ENCODE measurements around the gene CD6.

The CD6 gene

GRCh38 chr11:61049859-61050258 lies 78.4 kb downstream of the CD6 start:
- no peak overlapping the region for H3K9ac ChIP-seq (ENCODE audit: insufficient read length, low read depth)
- TF ChIP-seq YY1 (IDR thresholded peaks at IDR 0.05; ENCODE audit: insufficient read depth, insufficient read length) (no peak), SUZ12 (IDR thresholded peaks at IDR 0.05; ENCODE audit: extremely low read depth, insufficient read depth, insufficient read length) (no peak), ZNF274 (IDR thresholded peaks at IDR 0.05; ENCODE audit: low read depth, low read length) (no peak)
- no peaks in the 10 kb centered on the region for H3K4me1 ChIP-seq (ENCODE audit: insufficient read depth, insufficient read length)
- H3K36me3 ChIP-seq (ENCODE audit: insufficient read depth, insufficient read length, low read length): no peaks in the 10 kb centered on the region
- DNase-seq (ENCODE audit: low read depth, low spot score): no peak
- H3K4me3 ChIP-seq (ENCODE audit: insufficient read length, low read depth): no peak overlapping the region
- H3K27me3 ChIP-seq (ENCODE audit: insufficient read depth, insufficient read length): peaks cover 11% of the 10 kb centered on the region
- H3K9me3 ChIP-seq (ENCODE audit: insufficient read depth, low read length): no peaks in the 10 kb centered on the region

DNA sequence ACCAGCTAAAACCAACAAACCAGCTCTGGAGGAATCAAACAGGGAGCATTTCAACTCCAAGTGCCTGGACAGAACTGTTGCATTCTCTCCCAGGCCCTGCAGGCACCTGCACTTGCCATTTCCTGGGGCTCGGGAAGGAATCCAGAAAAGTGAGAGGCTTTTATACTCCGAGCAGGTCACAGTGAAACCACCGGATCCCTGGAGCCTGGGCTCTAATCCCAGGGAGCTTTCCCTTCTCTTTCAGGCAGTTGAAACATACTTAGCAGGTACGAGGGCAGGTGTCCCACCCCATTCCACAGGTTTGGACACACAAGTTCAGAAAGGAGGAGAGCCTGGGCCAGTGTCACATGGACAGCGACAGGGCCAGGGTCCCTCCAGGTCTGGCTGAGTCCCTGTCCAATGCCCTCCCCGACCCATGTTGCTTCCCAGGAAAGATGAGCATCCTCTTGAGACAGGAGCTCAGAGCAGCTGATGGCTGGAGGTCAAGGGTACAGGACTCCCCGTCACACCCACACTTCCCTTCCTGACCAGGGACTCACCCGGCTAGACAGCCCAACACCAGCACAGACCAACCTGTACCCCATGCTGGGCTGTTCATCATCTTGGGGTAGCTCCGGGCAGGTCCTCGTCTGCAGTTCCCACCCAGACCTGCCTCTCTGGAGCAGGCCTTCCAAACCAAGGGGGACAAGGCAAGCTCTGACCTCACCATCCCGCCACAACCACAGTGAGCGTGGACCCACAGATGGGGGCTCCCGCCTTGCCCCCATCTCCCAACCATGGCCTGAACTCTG lies 80.9 kb downstream of the CD6 start:
- no peak for DNase-seq (ENCODE audit: low read depth, low spot score)
- Histone ChIP-seq H3K9me3 (ENCODE audit: insufficient read depth, low read length) (no peaks in the 10 kb centered on the region), H3K9ac (ENCODE audit: insufficient read length, low read depth) (no peak overlapping the region)

GRCh38 chr11:61053191-61053590 lies 81.7 kb downstream of the CD6 start:
- Histone ChIP-seq H3K4me1 (ENCODE audit: insufficient read depth, insufficient read length) (peaks cover 10% of the 10 kb centered on the region), H3K4me3 (ENCODE audit: insufficient read length, low read depth) (no peak overlapping the region), H3K9ac (ENCODE audit: insufficient read length, low read depth) (no peak overlapping the region), H3K9me3 (ENCODE audit: insufficient read depth, low read length) (no peaks in the 10 kb centered on the region), H3K27me3 (ENCODE audit: insufficient read depth, insufficient read length) (no peaks in the 10 kb centered on the region), H3K36me3 (ENCODE audit: insufficient read depth, insufficient read length, low read length) (no peaks in the 10 kb centered on the region)
- no peak for DNase-seq (ENCODE audit: low read depth, low spot score)
- TF ChIP-seq SUZ12 (IDR thresholded peaks at IDR 0.05; ENCODE audit: extremely low read depth, insufficient read depth, insufficient read length): no peak
- TF ChIP-seq ZNF274 (IDR thresholded peaks at IDR 0.05; ENCODE audit: low read depth, low read length): no peak
- no peak for TF ChIP-seq YY1 (IDR thresholded peaks at IDR 0.05; ENCODE audit: insufficient read depth, insufficient read length)

More for the DNA sequence above, 80.9 kb downstream of the CD6 start:
- no peaks in the 10 kb centered on the region for H3K36me3 ChIP-seq (ENCODE audit: insufficient read depth, insufficient read length, low read length)
- H3K4me1 ChIP-seq (ENCODE audit: insufficient read depth, insufficient read length): peaks cover 10% of the 10 kb centered on the region
- H3K27me3 ChIP-seq (ENCODE audit: insufficient read depth, insufficient read length): peaks cover 3% of the 10 kb centered on the region
- TF ChIP-seq SUZ12 (IDR thresholded peaks at IDR 0.05; ENCODE audit: extremely low read depth, insufficient read depth, insufficient read length): no peak
- no peak for TF ChIP-seq ZNF274 (IDR thresholded peaks at IDR 0.05; ENCODE audit: low read depth, low read length)
- TF ChIP-seq YY1 (IDR thresholded peaks at IDR 0.05; ENCODE audit: insufficient read depth, insufficient read length): no peak
- H3K4me3 ChIP-seq (ENCODE audit: insufficient read length, low read depth): no peak overlapping the region

- TF ChIP-seq YY1 (IDR thresholded peaks at IDR 0.05; ENCODE audit: insufficient read depth, insufficient read length) (no peak), SUZ12 (IDR thresholded peaks at IDR 0.05; ENCODE audit: extremely low read depth, insufficient read depth, insufficient read length) (no peak), ZNF274 (IDR thresholded peaks at IDR 0.05; ENCODE audit: low read depth, low read length) (no peak)
These were observed 83.0 kb downstream of the CD6 start for GRCh38 chr11:61054513-61054912.

DNA sequence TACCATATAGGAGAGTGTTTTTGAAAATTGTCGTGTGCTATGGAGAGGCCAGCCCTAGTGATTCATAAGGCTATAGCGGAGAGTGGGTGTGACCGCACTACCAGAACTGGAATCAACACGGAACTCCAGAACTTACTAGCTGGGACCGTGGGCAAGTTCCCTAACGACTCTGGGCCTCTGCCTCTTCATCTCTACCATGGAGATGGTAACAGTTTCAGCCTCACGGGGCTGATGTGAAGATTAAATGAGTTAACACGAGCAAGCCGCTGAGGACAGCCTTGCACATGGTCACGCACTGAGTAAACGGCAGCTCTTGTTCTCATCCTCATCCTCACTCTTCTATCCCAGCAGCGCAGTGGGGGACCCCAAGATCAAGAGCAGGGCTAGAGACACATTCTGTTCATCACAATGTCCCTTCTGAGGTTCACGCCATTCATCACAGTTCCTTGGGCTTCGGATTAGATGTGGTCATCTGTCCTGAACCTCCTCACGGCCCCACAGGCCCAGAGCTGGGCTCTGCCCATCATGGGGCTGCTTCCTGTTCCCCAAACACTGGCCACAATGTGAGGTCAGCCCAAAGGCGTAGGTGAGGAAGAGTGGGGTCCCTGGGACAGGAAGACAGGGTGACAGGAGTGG lies 83.6 kb downstream of the CD6 start:
- Histone ChIP-seq H3K27me3 (ENCODE audit: insufficient read depth, insufficient read length) (no peaks in the 10 kb centered on the region), H3K36me3 (ENCODE audit: insufficient read depth, insufficient read length, low read length) (no peaks in the 10 kb centered on the region), H3K9ac (ENCODE audit: insufficient read length, low read depth) (no peak overlapping the region), H3K4me1 (ENCODE audit: insufficient read depth, insufficient read length) (peaks cover 10% of the 10 kb centered on the region), H3K4me3 (ENCODE audit: insufficient read length, low read depth) (no peak overlapping the region), H3K9me3 (ENCODE audit: insufficient read depth, low read length) (no peaks in the 10 kb centered on the region)
- TF ChIP-seq YY1 (IDR thresholded peaks at IDR 0.05; ENCODE audit: insufficient read depth, insufficient read length) (no peak), ZNF274 (IDR thresholded peaks at IDR 0.05; ENCODE audit: low read depth, low read length) (no peak), SUZ12 (IDR thresholded peaks at IDR 0.05; ENCODE audit: extremely low read depth, insufficient read depth, insufficient read length) (no peak)
- DNase-seq (ENCODE audit: low read depth, low spot score): no peak

More at GRCh38 chr11:61054513-61054912, 83.0 kb downstream of the CD6 start:
- Histone ChIP-seq H3K36me3 (ENCODE audit: insufficient read depth, insufficient read length, low read length) (no peaks in the 10 kb centered on the region), H3K4me3 (ENCODE audit: insufficient read length, low read depth) (no peak overlapping the region), H3K27me3 (ENCODE audit: insufficient read depth, insufficient read length) (no peaks in the 10 kb centered on the region), H3K9ac (ENCODE audit: insufficient read length, low read depth) (no peak overlapping the region), H3K4me1 (ENCODE audit: insufficient read depth, insufficient read length) (peaks cover 10% of the 10 kb centered on the region), H3K9me3 (ENCODE audit: insufficient read depth, low read length) (no peaks in the 10 kb centered on the region)
- DNase-seq (ENCODE audit: low read depth, low spot score): no peak

DNA sequence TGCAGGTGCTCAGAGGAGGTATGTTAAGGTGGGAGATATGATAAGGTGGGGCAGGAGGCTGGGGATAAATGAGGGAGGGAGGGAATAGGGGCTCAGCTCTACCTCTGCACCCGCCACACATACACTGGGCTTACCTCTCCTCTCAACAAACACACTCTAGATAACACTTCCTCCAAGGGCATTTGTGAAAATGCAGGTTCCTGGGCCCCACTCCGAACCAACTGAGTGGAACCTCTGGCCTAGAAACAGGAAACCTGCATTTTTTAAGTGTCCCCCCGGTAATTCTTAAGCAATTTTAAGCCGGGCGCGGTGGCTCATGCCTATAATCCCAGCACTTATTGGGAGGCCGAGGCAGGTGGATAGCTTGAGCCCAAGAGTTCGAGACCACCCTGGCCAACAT lies 84.3 kb downstream of the CD6 start:
- Histone ChIP-seq H3K27me3 (ENCODE audit: insufficient read depth, insufficient read length) (no peaks in the 10 kb centered on the region), H3K9ac (ENCODE audit: insufficient read length, low read depth) (no peak overlapping the region), H3K9me3 (ENCODE audit: insufficient read depth, low read length) (no peaks in the 10 kb centered on the region), H3K4me1 (ENCODE audit: insufficient read depth, insufficient read length) (peaks cover 10% of the 10 kb centered on the region), H3K4me3 (ENCODE audit: insufficient read length, low read depth) (no peak overlapping the region), H3K36me3 (ENCODE audit: insufficient read depth, insufficient read length, low read length) (no peaks in the 10 kb centered on the region)
- no peak for TF ChIP-seq SUZ12 (IDR thresholded peaks at IDR 0.05; ENCODE audit: extremely low read depth, insufficient read depth, insufficient read length)
- no peak for TF ChIP-seq YY1 (IDR thresholded peaks at IDR 0.05; ENCODE audit: insufficient read depth, insufficient read length)
- no peak for TF ChIP-seq ZNF274 (IDR thresholded peaks at IDR 0.05; ENCODE audit: low read depth, low read length)
- no peak for DNase-seq (ENCODE audit: low read depth, low spot score)

DNA sequence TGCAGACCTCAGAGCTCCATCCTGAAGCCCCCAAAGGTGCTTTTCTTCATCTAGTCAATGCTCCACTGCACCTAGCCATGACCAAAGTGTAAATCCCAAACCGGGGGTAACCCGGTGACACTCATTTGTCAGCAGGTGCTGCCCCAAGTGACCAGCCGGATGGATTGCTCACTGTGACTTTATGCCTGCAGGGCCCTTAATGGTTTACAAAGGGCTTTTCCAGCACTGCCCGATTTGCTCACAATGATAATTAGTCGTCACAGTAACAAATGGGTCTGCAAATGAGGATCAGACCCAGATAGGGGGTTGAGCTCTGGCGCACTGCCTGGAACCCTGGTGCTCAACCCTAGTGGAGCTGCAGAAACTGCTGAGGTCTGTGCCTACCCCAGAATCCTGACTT lies 85.1 kb downstream of the CD6 start:
- peaks cover 10% of the 10 kb centered on the region for H3K4me1 ChIP-seq (ENCODE audit: insufficient read depth, insufficient read length)
- H3K36me3 ChIP-seq (ENCODE audit: insufficient read depth, insufficient read length, low read length): no peaks in the 10 kb centered on the region
- peak; percentile 48 for DNase-seq (ENCODE audit: low read depth, low spot score)
- H3K4me3 ChIP-seq (ENCODE audit: insufficient read length, low read depth): no peak overlapping the region
- H3K27me3 ChIP-seq (ENCODE audit: insufficient read depth, insufficient read length): no peaks in the 10 kb centered on the region
- peak overlapping the region; percentile 53 for H3K9ac ChIP-seq (ENCODE audit: insufficient read length, low read depth)
- no peaks in the 10 kb centered on the region for H3K9me3 ChIP-seq (ENCODE audit: insufficient read depth, low read length)
- TF ChIP-seq SUZ12 (IDR thresholded peaks at IDR 0.05; ENCODE audit: extremely low read depth, insufficient read depth, insufficient read length) (no peak), ZNF274 (IDR thresholded peaks at IDR 0.05; ENCODE audit: low read depth, low read length) (no peak), YY1 (IDR thresholded peaks at IDR 0.05; ENCODE audit: insufficient read depth, insufficient read length) (no peak)
